GM10847 (cell line): ENCODE results near the gene MRPL34.

Source experiments
- POLR2A ChIP-seq: IDR thresholded peaks from 2 replicates; pipeline ENCODE4 v1.6.1; 2011; ENCODE audit not compliant: insufficient read length; ENCODE audit errors: extremely low read depth

Gene MRPL34

GRCh38 chr19:17281391-17282304, 24.0 kb upstream of the MRPL34 start, which contains the start of gene ANKLE1:
TSS of gene ANKLE1 (plus strand) at chr19:17281901. CDS start at chr19:17281921, 20 bp downstream.
- TF ChIP-seq POLR2A = no peak

DNA sequence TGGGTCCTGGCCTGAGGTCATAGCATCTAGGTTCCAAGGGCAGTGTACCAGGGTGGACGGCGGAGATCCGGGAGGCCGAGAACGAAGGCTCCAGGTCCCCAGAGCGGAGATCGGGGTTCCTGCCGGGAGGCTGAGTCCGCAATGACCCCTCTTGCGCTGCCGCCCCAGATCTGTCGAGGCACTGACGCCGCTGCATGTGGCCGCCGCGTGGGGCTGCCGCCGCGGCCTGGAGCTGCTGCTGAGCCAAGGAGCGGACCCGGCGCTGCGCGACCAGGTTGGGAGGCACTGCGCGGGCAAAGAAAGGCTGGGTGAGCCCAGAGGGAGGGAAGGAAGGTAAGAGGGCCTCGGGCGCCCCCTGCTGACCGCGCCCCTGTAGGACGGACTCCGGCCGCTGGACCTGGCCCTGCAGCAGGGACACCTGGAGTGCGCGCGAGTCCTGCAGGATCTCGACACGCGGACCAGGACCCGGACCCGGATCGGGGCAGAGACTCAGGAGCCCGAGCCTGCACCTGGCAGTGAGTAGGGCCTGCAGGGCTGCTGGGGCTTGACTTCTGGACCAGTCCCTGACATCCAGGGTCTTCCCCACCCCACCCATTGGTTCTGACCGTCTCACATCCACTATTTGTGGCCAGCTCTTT, 23.1 kb upstream of the MRPL34 start:
- no peak for TF ChIP-seq POLR2A

GRCh38 chr19:17283504-17283996, 22.1 kb upstream of the MRPL34 start:
- TF ChIP-seq POLR2A = no peak

DNA sequence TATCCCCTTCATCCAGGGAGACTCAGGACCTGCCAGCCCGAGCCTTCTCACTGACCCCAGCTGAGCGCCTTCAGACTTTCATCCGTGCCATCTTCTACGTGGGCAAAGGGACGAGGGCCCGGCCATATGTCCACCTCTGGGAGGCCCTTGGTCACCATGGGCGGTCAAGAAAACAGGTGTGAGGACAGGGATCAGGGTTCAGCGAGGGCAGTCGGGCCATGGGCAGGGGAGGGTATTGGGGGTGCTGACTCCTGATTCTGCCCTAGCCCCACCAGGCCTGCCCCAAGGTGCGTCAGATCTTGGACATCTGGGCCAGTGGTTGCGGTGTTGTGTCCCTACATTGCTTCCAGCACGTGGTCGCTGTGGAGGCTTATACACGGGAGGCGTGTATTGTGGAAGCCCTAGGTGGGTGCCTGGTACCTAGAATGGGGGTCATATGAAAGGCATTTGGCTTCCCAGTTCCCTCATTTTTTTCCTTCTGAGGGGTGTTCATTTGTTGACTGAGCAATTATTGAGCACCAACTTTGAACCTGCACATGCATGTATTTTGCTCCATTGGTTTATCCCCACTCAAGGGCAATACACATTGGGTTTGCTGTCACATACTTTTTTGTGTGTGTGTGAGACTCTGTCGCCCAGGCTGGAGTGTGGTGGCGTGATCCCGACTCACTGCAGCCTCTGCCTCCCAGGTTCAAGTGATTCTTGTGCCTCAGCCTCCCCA, 20.1 kb upstream of the MRPL34 start:
- TF ChIP-seq POLR2A = no peak

- no peak for TF ChIP-seq POLR2A
These were observed 19.4 kb upstream of the MRPL34 start for GRCh38 chr19:17286263-17286662.

- no peak for TF ChIP-seq POLR2A
These were observed 18.9 kb upstream of the MRPL34 start for GRCh38 chr19:17286752-17287151.

DNA sequence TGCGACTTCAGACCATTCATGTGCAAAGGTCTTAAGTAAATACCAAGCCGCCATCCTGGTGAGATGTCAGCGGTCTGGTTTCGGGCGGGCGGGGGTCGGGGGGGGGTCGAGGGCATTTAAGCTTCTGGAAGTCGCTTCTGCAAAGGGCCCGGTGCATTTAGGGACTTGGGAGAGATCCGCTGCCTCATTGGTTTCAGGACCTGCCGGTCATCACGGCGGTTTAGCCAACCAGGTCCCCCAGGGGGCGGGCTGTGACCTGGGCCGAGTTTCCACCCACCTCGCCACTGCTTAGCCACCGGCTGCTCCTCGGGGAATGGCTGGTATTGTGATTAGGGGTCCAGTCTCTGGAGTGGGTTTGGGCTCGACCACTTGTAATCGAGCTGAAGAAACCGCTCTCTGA, 16.2 kb upstream of the MRPL34 start:
- TF ChIP-seq POLR2A = no peak

DNA sequence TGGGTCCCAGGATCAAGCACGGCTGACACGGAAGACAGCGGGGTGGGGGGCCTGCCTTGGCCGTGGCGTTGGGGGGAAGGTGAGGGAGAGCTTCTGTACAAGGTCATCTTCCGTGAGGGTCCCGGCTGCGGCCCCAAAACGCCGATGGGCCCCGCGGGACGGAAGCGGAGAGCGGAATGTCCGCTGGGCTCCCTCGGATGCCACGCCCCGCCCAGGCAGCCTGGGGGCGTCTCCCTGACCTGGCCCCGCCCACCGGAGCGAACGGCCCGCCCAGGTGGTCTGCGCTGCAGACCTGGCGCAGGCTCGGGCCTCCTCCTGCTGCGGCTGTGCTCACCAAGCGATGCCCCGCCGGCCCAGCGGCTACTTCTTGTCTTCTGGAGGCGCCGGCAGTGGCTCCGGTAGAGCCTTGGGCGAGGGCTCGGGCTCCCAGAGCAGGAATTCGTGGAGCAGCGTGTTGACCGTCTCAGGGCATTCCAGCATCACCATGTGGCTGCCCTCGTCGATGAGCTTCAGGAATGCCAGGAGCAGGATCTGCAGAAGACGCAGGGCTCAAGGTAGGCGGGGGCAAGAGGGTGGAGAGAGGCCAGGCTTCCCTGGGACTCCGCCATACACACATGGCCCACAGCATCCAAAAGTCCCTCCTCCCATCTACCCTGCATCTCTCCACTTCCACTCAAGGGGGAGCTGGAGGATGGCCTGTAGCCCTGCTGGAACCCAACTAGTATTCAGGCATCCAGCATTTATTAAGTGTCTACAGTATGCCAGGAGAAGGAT, 13.2 kb upstream of the MRPL34 start:
- TF ChIP-seq POLR2A = peak; percentile 52

DNA sequence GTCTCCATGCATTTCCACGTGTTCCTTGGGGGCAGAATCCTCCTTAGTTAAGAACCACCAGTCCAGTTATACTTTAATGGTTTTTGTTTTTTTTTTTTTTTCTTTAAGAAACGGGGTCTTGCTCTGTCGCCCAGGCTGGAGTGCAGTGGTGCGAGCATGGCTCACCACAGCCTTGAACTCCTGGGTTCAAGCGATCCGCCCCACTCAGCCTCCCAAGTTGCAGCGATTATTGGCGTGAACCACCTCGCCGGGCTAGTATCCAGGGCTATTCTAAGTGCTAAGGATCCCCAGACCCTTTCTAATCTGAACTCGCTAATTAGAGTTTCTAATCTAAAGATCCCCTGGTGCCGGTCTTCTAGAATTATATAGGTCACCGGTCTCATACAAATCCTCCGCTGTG, 12.1 kb upstream of the MRPL34 start:
- TF ChIP-seq POLR2A = no peak

- no peak for TF ChIP-seq POLR2A
These were observed 11.4 kb upstream of the MRPL34 start for GRCh38 chr19:17294051-17294891.

DNA sequence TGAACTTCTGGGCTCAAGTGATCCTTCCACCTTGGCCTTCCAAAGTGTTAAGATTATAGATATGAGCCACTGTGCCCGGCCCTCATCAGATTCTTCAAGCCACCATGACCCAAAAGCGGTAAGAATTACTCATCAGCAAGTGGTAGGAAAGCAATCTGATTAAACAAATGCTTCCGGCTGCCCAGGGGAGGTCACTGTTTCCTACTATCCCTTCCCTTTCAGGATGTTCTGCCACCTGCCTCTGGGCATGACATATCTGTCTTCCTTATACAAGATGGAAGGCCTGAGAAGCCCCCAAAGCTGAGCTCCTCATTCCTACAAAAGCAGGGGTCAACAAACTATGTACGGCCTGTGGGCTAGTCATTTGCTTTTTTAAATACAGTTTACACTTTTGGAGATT, 9.4 kb upstream of the MRPL34 start:
- no peak for TF ChIP-seq POLR2A

DNA sequence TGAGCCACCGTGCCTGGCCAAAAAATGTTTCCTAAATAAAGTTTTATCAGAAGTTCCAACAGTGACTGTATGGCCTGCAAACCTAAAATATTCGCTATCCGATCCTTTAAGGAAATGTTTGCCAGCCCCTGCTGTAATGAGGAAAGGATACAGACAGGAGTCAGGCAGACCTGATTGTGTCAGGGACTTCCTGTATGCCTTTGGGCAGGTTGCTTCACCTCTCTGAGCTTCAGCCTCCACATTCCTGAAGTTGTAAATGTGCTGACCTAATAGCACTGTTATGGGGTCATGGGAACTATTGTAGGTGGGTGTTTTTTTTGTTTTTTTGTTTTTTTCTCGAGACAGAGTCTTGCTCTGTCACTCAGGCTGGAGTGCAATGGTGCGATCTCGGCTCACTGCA, 8.7 kb upstream of the MRPL34 start:
- no peak for TF ChIP-seq POLR2A

- TF ChIP-seq POLR2A = no peak
These were observed 4.6 kb upstream of the MRPL34 start for GRCh38 chr19:17300992-17301619.

GRCh38 chr19:17302391-17303166, 3.1 kb upstream of the MRPL34 start:
- TF ChIP-seq POLR2A = no peak
